OCI-LY3 (cell line): ENCODE measurements around the gene HILPDA.
"Not testable (repeated sequence)": the region's sequence is repeated elsewhere in the genome, so short reads cannot be mapped to it uniquely, and the experiment has no call there.

ENCODE experiments used
- H2AFZ ChIP-seq: fragments of 200-600, 300-600 bp; shearing (Covaris generic); 2 replicates; pipeline ENCODE4 v1.6.0; 2014; ENCODE audit warnings: antibody characterized with exemption, low read depth, low read length
- H3K27ac ChIP-seq: fragments of 200-600, 300-600 bp; sonication (generic); 2 replicates; pipeline ENCODE4 v1.5.1; 2014; ENCODE audit warnings: mild to moderate bottlenecking, low read length, moderate library complexity, mixed read lengths
- H3K27me3 ChIP-seq: fragments of 200-600, 300-600 bp; sonication (generic); 2 replicates; pipeline ENCODE4 v1.6.1; 2014; ENCODE audit warnings: low read depth, low read length, mixed read lengths
- H3K36me3 ChIP-seq: fragments of 200-600, 300-600 bp; sonication (generic); replicated peaks from 2 replicates; pipeline ENCODE3; 2014; ENCODE audit warnings: low read depth, low read length, mixed read lengths
- H3K4me1 ChIP-seq: fragments of 300-600, 200-600 bp; sonication (generic); 2 replicates; pipeline ENCODE4 v1.6.1; 2014; ENCODE audit warnings: low read length, mixed read lengths
- H3K4me2 ChIP-seq: fragments of 200-600, 300-600 bp; sonication (generic); 2 replicates; pipeline ENCODE4 v1.6.1; 2014; ENCODE audit warnings: low read length, mixed read lengths
- H3K4me3 ChIP-seq: fragments of 300-600, 200-600 bp; sonication (generic); 2 replicates; pipeline ENCODE4 v1.5.1; 2014; ENCODE audit warnings: antibody characterized with exemption, mild to moderate bottlenecking, low read length, moderate library complexity
- H3K79me2 ChIP-seq: fragments of 300-600, 200-600 bp; shearing (Covaris generic); 2 replicates; pipeline ENCODE4 v1.6.1; 2014; ENCODE audit warnings: mild to moderate bottlenecking, low read length, mixed read lengths
- H3K9ac ChIP-seq: fragments of 300-600, 200-600 bp; shearing (Covaris generic); 2 replicates; pipeline ENCODE4 v1.6.0; 2014; ENCODE audit warnings: mild to moderate bottlenecking, low read length, moderate library complexity
- H3K9me3 ChIP-seq: fragments of 200-600, 300-600 bp; shearing (Covaris generic); 2 replicates; pipeline ENCODE4 v1.6.1; 2014; ENCODE audit warnings: low read length, mixed read lengths; ENCODE audit not compliant: insufficient read depth
- H4K20me1 ChIP-seq: fragments of 200-600, 300-600 bp; sonication (generic); 2 replicates; pipeline ENCODE4 v1.6.1; 2016; ENCODE audit warnings: low read length, mixed read lengths; ENCODE audit not compliant: insufficient read depth
- CTCF ChIP-seq: fragments of 200-600, 300-600 bp; sonication (generic); IDR thresholded peaks from 2 replicates; pipeline ENCODE4 v1.5.1; 2014; ENCODE audit warnings: antibody characterized with exemption, low read length, low read depth
- EZH2phosphoT487 ChIP-seq: fragments of 200-600 bp; shearing (Covaris generic); IDR thresholded peaks from 2 replicates; pipeline ENCODE4 v1.6.1; 2018; ENCODE audit warnings: antibody characterized with exemption, mixed run types, low read depth

Gene HILPDA

GRCh38 chr7:128458956-128459355 is 3.3 kb downstream of the HILPDA start:
- Histone ChIP-seq H3K27ac (peak overlapping the region; percentile 87), H3K36me3 (peaks cover 32% of the 10 kb centered on the region), H3K27me3 (no peaks in the 10 kb centered on the region), H3K4me1 (peaks cover 49% of the 10 kb centered on the region), H3K9ac (peak overlapping the region; percentile 98), H3K4me3 (peak overlapping the region; percentile 96), H3K79me2 (peaks cover 65% of the 10 kb centered on the region), H4K20me1 (peaks cover 53% of the 10 kb centered on the region), H3K9me3 (no peaks in the 10 kb centered on the region), H3K4me2 (peak overlapping the region; percentile 99), H2AFZ (no peak overlapping the region)
- TF ChIP-seq CTCF (no peak), EZH2phosphoT487 (no peak)

GRCh38 chr7:128459394-128459878 is 3.8 kb downstream of the HILPDA start:
- Histone ChIP-seq H3K27ac (peak overlapping the region; percentile 87), H3K4me3 (peak overlapping the region; percentile 96), H2AFZ (no peak overlapping the region), H3K9ac (peak overlapping the region; percentile 98), H3K9me3 (no peaks in the 10 kb centered on the region), H3K4me1 (peaks cover 44% of the 10 kb centered on the region), H3K79me2 (peaks cover 65% of the 10 kb centered on the region), H4K20me1 (peaks cover 53% of the 10 kb centered on the region), H3K36me3 (peaks cover 32% of the 10 kb centered on the region), H3K4me2 (peak overlapping the region; percentile 99), H3K27me3 (no peaks in the 10 kb centered on the region)
- no peak for TF ChIP-seq EZH2phosphoT487
- TF ChIP-seq CTCF, result peak; percentile 84

GRCh38 chr7:128462460-128462859 is 6.8 kb downstream of the HILPDA start:
- H3K27me3 ChIP-seq, result no peaks in the 10 kb centered on the region
- no peaks in the 10 kb centered on the region for H3K9me3 ChIP-seq
- H3K9ac ChIP-seq, result no peak overlapping the region
- peaks cover 45% of the 10 kb centered on the region for H4K20me1 ChIP-seq
- no peak overlapping the region for H2AFZ ChIP-seq
- H3K36me3 ChIP-seq, result peaks cover 17% of the 10 kb centered on the region
- no peak overlapping the region for H3K4me2 ChIP-seq
- H3K27ac ChIP-seq, result no peak overlapping the region
- no peak for TF ChIP-seq EZH2phosphoT487
- TF ChIP-seq CTCF, result no peak
- H3K79me2 ChIP-seq, result peaks cover 46% of the 10 kb centered on the region
- H3K4me1 ChIP-seq, result peaks cover 28% of the 10 kb centered on the region
- no peak overlapping the region for H3K4me3 ChIP-seq

GRCh38 chr7:128463345-128463744 is 7.7 kb downstream of the HILPDA start:
- H3K9me3 ChIP-seq, H3K4me3 ChIP-seq, H3K9ac ChIP-seq, H3K27me3 ChIP-seq, H3K4me2 ChIP-seq, H2AFZ ChIP-seq, H3K36me3 ChIP-seq, H3K27ac ChIP-seq: not testable (repeated sequence)
- peaks cover 37% of the 10 kb centered on the region for H3K79me2 ChIP-seq
- peaks cover 36% of the 10 kb centered on the region for H4K20me1 ChIP-seq
- peaks cover 20% of the 10 kb centered on the region for H3K4me1 ChIP-seq

GRCh38 chr7:128463933-128464332 is 8.3 kb downstream of the HILPDA start:
- H3K9me3 ChIP-seq, H3K9ac ChIP-seq, H3K4me2 ChIP-seq, H3K27ac ChIP-seq, H3K36me3 ChIP-seq, H3K27me3 ChIP-seq, H2AFZ ChIP-seq, H3K4me3 ChIP-seq: not testable (repeated sequence)
- Histone ChIP-seq H3K4me1 (peaks cover 14% of the 10 kb centered on the region), H4K20me1 (peaks cover 30% of the 10 kb centered on the region), H3K79me2 (peaks cover 32% of the 10 kb centered on the region)

GRCh38 chr7:128466871-128467270 is 11.2 kb downstream of the HILPDA start:
- not testable (repeated sequence) for H3K9ac ChIP-seq, H4K20me1 ChIP-seq, H3K4me2 ChIP-seq, H3K27me3 ChIP-seq, H3K79me2 ChIP-seq, H3K4me1 ChIP-seq, H3K36me3 ChIP-seq, H3K4me3 ChIP-seq, H2AFZ ChIP-seq, H3K9me3 ChIP-seq, H3K27ac ChIP-seq
